GM12874 (cell line): Measurements from ENCODE around the gene ZNF710.

Experiments
- CTCF ChIP-seq: IDR thresholded peaks from 2 replicates; pipeline ENCODE4 v1.5.1; 2011; ENCODE audit warnings: low read depth, mild to moderate bottlenecking, control low read depth, low read length, moderate library complexity; ENCODE audit not compliant: insufficient read depth

The ZNF710 gene

GRCh38 chr15:90126596-90127435 is 125.7 kb downstream of the ZNF710 start:
- no peak for TF ChIP-seq CTCF

GRCh38 chr15:90130291-90130690 is 129.2 kb downstream of the ZNF710 start:
- TF ChIP-seq CTCF = no peak
